ENCODE measurements around the gene SSBP2.

The SSBP2 gene

GRCh38 chr5:81766611-81767010, 15.7 kb upstream of the SSBP2 start:
- DNase-seq: no peak

- no peak for DNase-seq
These were observed 12.5 kb upstream of the SSBP2 start for GRCh38 chr5:81763294-81763928.

GRCh38 chr5:81762853-81763252, 12.0 kb upstream of the SSBP2 start:
- no peak for DNase-seq

GRCh38 chr5:81762401-81762800, 11.5 kb upstream of the SSBP2 start:
- DNase-seq: no peak

GRCh38 chr5:81761970-81762369, 11.1 kb upstream of the SSBP2 start:
- DNase-seq: no peak

GRCh38 chr5:81761270-81761669, 10.4 kb upstream of the SSBP2 start:
- no peak for DNase-seq

GRCh38 chr5:81760521-81760920, 9.6 kb upstream of the SSBP2 start:
- DNase-seq: no peak

GRCh38 chr5:81759632-81760005, 8.7 kb upstream of the SSBP2 start:
- DNase-seq: no peak

GRCh38 chr5:81757404-81757803, 6.5 kb upstream of the SSBP2 start:
- DNase-seq: no peak

- no peak for DNase-seq
These were observed 5.1 kb upstream of the SSBP2 start for GRCh38 chr5:81756016-81756415.

GRCh38 chr5:81755320-81755719, 4.4 kb upstream of the SSBP2 start:
- no peak for DNase-seq

GRCh38 chr5:81754621-81755020, 3.7 kb upstream of the SSBP2 start:
- no peak for DNase-seq

- no peak for DNase-seq
These were observed 2.5 kb upstream of the SSBP2 start for GRCh38 chr5:81753429-81753828.

- DNase-seq: no peak
These were observed 1.7 kb upstream of the SSBP2 start for GRCh38 chr5:81752644-81752963.

- peak; percentile 4 for DNase-seq
These were observed 1.1 kb upstream of the SSBP2 start for GRCh38 chr5:81751836-81752643.

- peak; percentile 12 for DNase-seq
These were observed 439 bp downstream of the SSBP2 start for GRCh38 chr5:81750308-81751008.

GRCh38 chr5:81749561-81750307, 1.2 kb downstream of the SSBP2 start:
- peak; percentile 52 for DNase-seq

GRCh38 chr5:81749192-81749560, 1.7 kb downstream of the SSBP2 start:
- DNase-seq: no peak

- DNase-seq: no peak
These were observed 2.3 kb downstream of the SSBP2 start for GRCh38 chr5:81748556-81748955.

- DNase-seq: no peak
These were observed 3.9 kb downstream of the SSBP2 start for GRCh38 chr5:81747030-81747429.

GRCh38 chr5:81740758-81741157, 10.1 kb downstream of the SSBP2 start:
- DNase-seq: no peak

- no peak for DNase-seq
These were observed 11.6 kb downstream of the SSBP2 start for GRCh38 chr5:81739291-81739690.

- DNase-seq: no peak
These were observed 21.6 kb downstream of the SSBP2 start for GRCh38 chr5:81729276-81729675.

GRCh38 chr5:81728301-81728700, 22.6 kb downstream of the SSBP2 start:
- DNase-seq: no peak

Measured in activated gamma-delta T cell treated with Interleukin-2 at 50 U/mL for 16 hours (primary cell).